ENCODE results near the gene KLHDC4. TPM values are rescaled to one million over a fixed set of nuclear protein-coding genes. Genes with fewer than 3 reads are reported as not detected.

The KLHDC4 gene
- total and polyA plus RNA-seq, 9 of the 15 experiments (the other 6 are each of a cell fraction or from before 2014, with no cell fraction given): 1.3 to 68.1 (median 32.8) TPM

GRCh38 chr16:87765776-87766484 lies at the start of gene KLHDC4 (continued):
- TF ChIP-seq ZNF311 (CRISPR knock-in tag; IDR thresholded peaks at IDR 0.05) (no peak), ZFP36 (IDR thresholded peaks at IDR 0.05; ENCODE audit: low read depth, low read length, partially characterized antibody) (no peak), ZBTB9 (CRISPR knock-in tag; IDR thresholded peaks at IDR 0.05) (peak; percentile 60; the same call in 1 of the 2 replicates), FOXO4 (CRISPR knock-in tag; IDR thresholded peaks at IDR 0.05) (no peak), PPARD (CRISPR knock-in tag; IDR thresholded peaks at IDR 0.05) (no peak), KDM4B (IDR thresholded peaks at IDR 0.05; ENCODE audit: borderline replicate concordance in 2 of 2, low read depth in 1 of 2) (peak in 1 of 2 experiments; percentile 79; a peak in 1 of 4 replicates), CBX1 (IDR thresholded peaks at IDR 0.05; ENCODE audit: low read depth) (0 out of 2 replicates have a peak, but pooled peaks have one; percentile 42), ZNF740 (CRISPR knock-in tag; IDR thresholded peaks at IDR 0.05) (peak; percentile 76), ZNF740 (tag; IDR thresholded peaks at IDR 0.05) (peak in 1 of 2 experiments; percentile 76; a peak in 2 of 4 replicates), SNAPC5 (CRISPR knock-in tag; IDR thresholded peaks at IDR 0.05) (no peak), BHLHE40 (IDR thresholded peaks at IDR 0.05; ENCODE audit: low read length) (peak; percentile 44; the same call in 1 of the 2 replicates), WHSC1 (IDR thresholded peaks at IDR 0.05; ENCODE audit: low read length) (no peak), ZNF280A (IDR thresholded peaks at IDR 0.05; ENCODE audit: low read depth, partially characterized antibody) (no peak), JUND (IDR thresholded peaks at IDR 0.05; ENCODE audit: borderline replicate concordance, low read depth, low read length) (no peak), JUND (tag; IDR thresholded peaks at IDR 0.05; ENCODE audit: borderline replicate concordance, low read depth, low read length) (no peak; the same call in 2 of the 3 replicates), TOE1 (IDR thresholded peaks at IDR 0.05; ENCODE audit: borderline replicate concordance) (0 out of 2 replicates have a peak, but pooled peaks have one; percentile 20), TOE1 (CRISPR knock-in tag; IDR thresholded peaks at IDR 0.05; ENCODE audit: borderline replicate concordance, low read depth) (no peak), ETV1 (tag; conservative IDR thresholded peaks at IDR 0.05; ENCODE audit: low read depth) (peak; percentile 87), PRPF4 (IDR thresholded peaks at IDR 0.05; ENCODE audit: insufficient read depth, low read depth, low read length, poor library complexity, severe bottlenecking) (peak; percentile 26), GABPB2 (CRISPR knock-in tag; conservative IDR thresholded peaks at IDR 0.05) (no peak), TCF7 (IDR thresholded peaks at IDR 0.05; ENCODE audit: borderline replicate concordance) (0 out of 2 replicates have a peak, but pooled peaks have one; percentile 17), PML (IDR thresholded peaks at IDR 0.05; ENCODE audit: low read length) (peak; percentile 81), ZNF143 (CRISPR knock-in tag; IDR thresholded peaks at IDR 0.05) (no peak)
